Measurements from ENCODE around the gene UGT2B17. TPM values are rescaled to one million over a fixed set of nuclear protein-coding genes. Genes with fewer than 3 reads are reported as not detected.

Gene UGT2B17
- polyA plus RNA-seq, 2 of the 4 experiments (the other 2 are of a cell fraction), result 0.04 TPM; not detected in 1

GRCh38 chr4:68494688-68495087 lies 81.4 kb downstream of the UGT2B17 start:
- H3K27ac ChIP-seq, result no peak overlapping the region
- ATAC-seq (no peak), DNase-seq (ENCODE audit: low read depth in 1 of 2, low spot score in 1 of 2) (no peak), FAIRE-seq (no peak)
- H3K9me3 ChIP-seq, result no peaks in the 10 kb centered on the region
- H3K4me3 ChIP-seq, result no peak overlapping the region
- CTCF ChIA-PET, result interaction anchor here (1.2 kb wide), 1 partner anchor 675 kb away, joined by 3 read pairs; no protein-coding TSS in a partner anchor
- TF ChIP-seq CHD4 (IDR thresholded peaks at IDR 0.05; ENCODE audit: borderline replicate concordance) (no peak), CBX8 (IDR thresholded peaks at IDR 0.05) (no peak), E2F6 (IDR thresholded peaks at IDR 0.05; ENCODE audit: borderline replicate concordance, low read depth) (no peak), KDM1A (IDR thresholded peaks at IDR 0.05; ENCODE audit: low read depth) (no peak), ELK1 (IDR thresholded peaks at IDR 0.05; ENCODE audit: low read depth, low read length) (no peak), RARB (CRISPR knock-in tag; IDR thresholded peaks at IDR 0.05) (no peak), HMGXB4 (CRISPR knock-in tag; IDR thresholded peaks at IDR 0.05; ENCODE audit: borderline replicate concordance) (no peak), ZFP36 (IDR thresholded peaks at IDR 0.05; ENCODE audit: borderline replicate concordance, partially characterized antibody) (no peak), POLR2AphosphoS2 (conservative IDR thresholded peaks at IDR 0.05; ENCODE audit: low read length) (no peak), REST (IDR thresholded peaks at IDR 0.05) (no peak), ZSCAN20 (CRISPR knock-in tag; IDR thresholded peaks at IDR 0.05) (no peak)
- peaks cover 8% of the 10 kb centered on the region; the same call in 1 of the 3 replicates for H3K4me1 ChIP-seq
- POLR2A ChIA-PET, result no interaction called here
- no peak overlapping the region for H3K4me2 ChIP-seq
- WGBS (ENCODE audit: missing lambda C conversion rate), result 33% methylated on average over 1 of the region's 1 CpG

GRCh38 chr4:68490826-68491457 lies 85.2 kb downstream of the UGT2B17 start:
- Histone ChIP-seq H3K4me3 (no peak overlapping the region), H3K9me3 (no peaks in the 10 kb centered on the region), H3K4me2 (no peak overlapping the region), H3K4me1 (no peaks in the 10 kb centered on the region), H3K27ac (no peak overlapping the region)
- WGBS (ENCODE audit: missing lambda C conversion rate), result 90% methylated on average over 6 of the region's 6 CpGs
- CTCF ChIA-PET, result no interaction called here
- FAIRE-seq (no peak), DNase-seq (ENCODE audit: low read depth in 1 of 2, low spot score in 1 of 2) (no peak), ATAC-seq (no peak)
- TF ChIP-seq EHMT2 (IDR thresholded peaks at IDR 0.05; ENCODE audit: low read depth) (no peak), HOXB13 (CRISPR knock-in tag; IDR thresholded peaks at IDR 0.05; ENCODE audit: low read depth) (no peak)
- POLR2A ChIA-PET, result no interaction called here

GRCh38 chr4:68489338-68489737 lies 86.8 kb downstream of the UGT2B17 start:
- CTCF ChIA-PET, result interaction anchor here (0.9 kb wide), 1 partner anchor 9 kb away, joined by 3 read pairs; no protein-coding TSS in a partner anchor
- DNase-seq (ENCODE audit: low read depth in 1 of 2, low spot score in 1 of 2) (no peak), FAIRE-seq (no peak), ATAC-seq (no peak)
- POLR2A ChIA-PET, result no interaction called here
- Histone ChIP-seq H3K27ac (no peak overlapping the region), H3K4me3 (no peak overlapping the region), H3K4me1 (no peaks in the 10 kb centered on the region), H3K9me3 (no peaks in the 10 kb centered on the region), H3K4me2 (no peak overlapping the region)
- no peak for TF ChIP-seq SMC3 (IDR thresholded peaks at IDR 0.05)
- 80% methylated on average over 1 of the region's 5 CpGs for WGBS (ENCODE audit: missing lambda C conversion rate)

Other genes starting within 250 kb of the UGT2B17 start
- 49.7 and 53.4 TPM in 2 replicates for gene YTHDC1, start 226.2 kb downstream of the UGT2B17 start, polyA plus RNA-seq (2011; rRNA removed)
- gene YTHDC1, start 226.2 kb downstream of the UGT2B17 start, polyA plus RNA-seq (2017; fragmentation: RNase III; extraction: RNeasy Plus Mini Kit Qiagen cat#74134 plus additional on column Dnase treatment), result 47.0 to 52.8 TPM (median 49.3 TPM) in 3 replicates
- not detected in 2 replicates for gene TMPRSS11E, start 128.9 kb downstream of the UGT2B17 start, polyA plus RNA-seq (2011; rRNA removed)
- gene TMPRSS11E, start 128.9 kb downstream of the UGT2B17 start, polyA plus RNA-seq (2017; fragmentation: RNase III; extraction: RNeasy Plus Mini Kit Qiagen cat#74134 plus additional on column Dnase treatment), result not detected in 3 replicates
- gene UGT2B15, start 94.3 kb upstream of the UGT2B17 start, polyA plus RNA-seq (2011; rRNA removed), result 0.80 and 1.0 TPM in 2 replicates
- 0.07 to 0.09 TPM (median 0.08 TPM) in 3 replicates for gene UGT2B15, start 94.3 kb upstream of the UGT2B17 start, polyA plus RNA-seq (2017; fragmentation: RNase III; extraction: RNeasy Plus Mini Kit Qiagen cat#74134 plus additional on column Dnase treatment)
- 0.44 and 0.62 TPM in 2 replicates for gene UGT2B10, start 239.7 kb upstream of the UGT2B17 start, polyA plus RNA-seq (2011; rRNA removed)
- 0.12 TPM in 2 of 3 replicates, not detected in the other for gene UGT2B10, start 239.7 kb upstream of the UGT2B17 start, polyA plus RNA-seq (2017; fragmentation: RNase III; extraction: RNeasy Plus Mini Kit Qiagen cat#74134 plus additional on column Dnase treatment)